HG02571 (cell line): ENCODE data around the gene RRAGD.
A peak's percentile ranks its signal among the peaks of the same experiment; 100 is the strongest.
"Not testable (repeated sequence)": the region's sequence is repeated elsewhere in the genome, so short reads cannot be mapped to it uniquely, and the experiment has no call there.

Source experiments
- ATAC-seq: cut with Tn5 transposase; IDR thresholded peaks from one replicate; pipeline ENCODE4 v1.9.1; 2021; ENCODE audit warnings: mild to moderate bottlenecking, moderate library complexity; ENCODE audit not compliant: unreplicated experiment

The RRAGD gene

DNA sequence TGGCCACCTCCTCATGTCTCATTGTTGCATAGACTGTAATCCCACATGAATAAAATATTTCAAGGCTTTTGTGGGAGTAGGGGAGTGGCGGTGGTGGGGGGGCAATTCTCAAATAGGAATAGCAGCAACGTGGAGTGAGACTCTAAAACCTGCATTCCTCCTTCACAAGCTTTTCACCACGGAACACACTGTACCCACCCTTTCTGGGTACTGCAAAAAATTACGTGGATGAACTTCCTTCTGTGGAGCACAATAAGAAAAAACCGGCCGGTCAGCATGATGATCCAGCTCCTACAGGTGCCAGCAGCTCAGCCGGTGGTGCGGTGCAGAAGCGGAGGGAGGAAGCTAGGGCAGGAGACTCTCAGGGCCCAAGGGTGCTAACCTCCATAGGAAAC, 930 bp upstream of the RRAGD start:
- ATAC-seq, result no peak

DNA sequence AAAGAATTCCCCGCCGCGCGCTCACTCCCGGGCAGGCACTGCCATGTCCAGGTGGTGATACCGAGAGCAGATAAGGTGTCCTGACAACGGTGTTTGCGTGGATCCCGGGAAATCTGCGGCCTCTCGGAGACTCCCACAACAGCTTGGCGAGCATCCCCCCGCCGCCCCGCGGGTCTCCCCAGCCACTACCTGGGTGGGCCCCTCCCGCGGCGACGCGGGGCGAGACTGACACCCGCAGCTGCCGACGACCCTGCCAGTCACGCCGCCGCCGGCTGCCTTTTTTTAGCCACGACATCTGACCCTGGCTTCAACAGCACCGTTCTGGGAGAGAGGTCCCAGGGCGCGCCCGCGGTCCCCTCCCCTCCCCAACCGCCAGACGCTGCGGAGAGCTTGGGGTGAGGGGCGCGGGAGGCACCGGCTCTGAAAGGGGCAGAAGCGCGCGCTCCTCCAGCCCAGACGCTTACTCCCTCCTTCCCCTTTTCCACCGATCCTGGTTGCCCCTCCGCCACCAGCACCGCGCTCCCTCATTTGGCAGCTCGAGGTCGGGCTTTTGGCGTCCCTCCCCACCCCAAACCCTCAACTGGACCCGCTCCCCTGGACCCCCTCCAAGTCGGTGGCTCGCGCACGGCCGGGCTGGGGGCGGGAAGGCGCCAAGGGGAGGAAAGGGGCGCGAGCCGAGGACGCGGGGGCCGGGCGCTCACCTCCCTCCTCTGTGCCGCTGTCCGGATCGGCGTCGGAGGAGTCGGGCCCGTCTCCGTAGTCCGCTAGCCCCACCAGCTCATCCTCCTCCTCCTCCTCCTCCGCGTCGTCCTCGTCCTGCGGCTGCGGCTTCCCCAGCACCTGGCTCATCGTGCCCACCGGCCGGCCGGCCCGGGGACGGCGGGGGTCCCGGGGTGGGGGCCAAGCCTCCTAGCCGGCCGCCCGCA, 665 bp downstream of the RRAGD start:
- peak; percentile 43 for ATAC-seq

DNA sequence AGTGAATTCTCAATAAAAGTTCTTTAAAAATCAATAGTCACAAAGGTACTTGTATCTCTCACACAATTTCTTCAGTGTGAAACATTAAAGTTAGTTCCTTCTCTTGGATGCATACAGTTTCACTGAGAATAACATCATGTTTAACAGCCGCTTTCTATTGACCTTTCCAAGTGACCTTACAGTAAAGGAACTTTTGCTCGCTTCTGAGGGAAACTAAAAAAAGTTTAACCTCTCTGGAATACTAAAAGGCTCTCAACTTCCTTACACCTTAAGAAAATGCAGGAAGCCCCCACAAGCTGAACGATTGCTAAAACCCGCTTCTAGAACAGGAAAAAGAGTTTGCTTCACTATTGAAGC, 1.3 kb downstream of the RRAGD start:
- ATAC-seq, result no peak

DNA sequence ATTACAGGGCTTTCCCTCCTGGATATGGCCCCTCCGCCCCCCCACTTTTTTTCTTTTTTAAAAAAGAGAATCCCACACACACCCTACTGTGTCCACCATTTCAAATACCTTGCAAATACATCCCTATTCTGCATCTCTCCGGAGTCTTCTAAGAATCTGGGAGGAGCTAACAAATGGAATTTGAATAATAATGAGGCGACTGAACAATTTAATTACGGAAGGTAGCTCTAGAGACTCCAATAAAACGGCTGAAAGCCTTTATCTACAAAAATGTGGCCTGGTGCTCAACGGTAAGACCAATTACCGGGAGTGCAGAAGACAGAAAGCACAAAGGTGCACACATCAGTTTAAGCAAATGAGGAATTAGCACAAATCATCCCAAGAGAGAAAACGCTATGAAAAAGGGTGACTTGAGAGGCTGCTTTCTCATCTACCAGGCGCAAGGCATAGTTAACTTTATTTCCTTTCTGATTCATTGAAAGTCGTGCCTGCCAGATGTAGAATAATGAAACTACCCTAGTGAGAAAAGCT, 1.8 kb downstream of the RRAGD start:
- ATAC-seq, result no peak

DNA sequence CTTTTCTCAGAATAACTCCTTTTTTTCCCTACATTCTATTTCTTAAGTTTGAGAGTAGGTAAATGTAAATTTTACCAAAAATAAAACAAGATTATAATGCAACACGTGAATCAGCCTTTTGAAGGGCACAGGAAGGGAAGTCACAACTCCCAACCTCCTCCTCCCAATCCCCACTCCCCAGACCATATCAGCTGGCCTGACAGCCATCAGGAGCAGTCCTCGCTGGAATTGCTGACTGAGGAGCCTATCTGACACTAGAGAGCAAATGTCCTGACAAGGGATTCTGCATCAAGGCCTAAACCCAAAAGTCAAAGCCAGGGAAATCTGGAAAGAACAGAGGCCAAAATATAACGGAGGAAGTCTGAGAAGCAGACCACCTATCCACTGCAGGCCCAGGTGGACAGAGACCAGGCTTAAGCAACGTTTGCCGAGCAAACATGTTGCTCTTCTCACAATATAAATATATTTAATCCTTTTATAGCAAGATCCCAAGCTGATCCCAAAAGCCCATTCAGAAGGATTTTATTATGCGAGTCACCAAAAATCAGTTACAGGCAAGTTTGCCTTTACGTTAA, 2.5 kb downstream of the RRAGD start:
- ATAC-seq, result no peak

DNA sequence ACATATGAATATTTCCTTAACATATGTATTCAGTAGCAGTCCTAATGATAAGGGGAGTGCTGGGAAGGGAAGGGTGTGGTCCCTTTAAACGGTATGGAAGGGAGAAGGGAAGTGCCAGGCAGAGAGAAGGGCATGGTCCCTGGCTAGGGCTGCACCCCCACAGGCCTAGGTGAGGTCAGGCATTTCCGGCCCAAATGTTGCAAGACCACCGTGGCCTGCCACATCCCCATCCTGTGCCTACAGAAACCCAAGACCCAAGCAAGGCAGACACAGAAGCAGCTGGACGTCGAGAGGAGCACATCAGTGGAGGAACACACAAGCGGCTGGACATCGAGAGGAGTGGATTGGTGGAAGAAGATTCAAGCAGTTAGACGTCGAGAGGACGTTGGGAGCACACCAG, 5.9 kb downstream of the RRAGD start:
- no peak for ATAC-seq

DNA sequence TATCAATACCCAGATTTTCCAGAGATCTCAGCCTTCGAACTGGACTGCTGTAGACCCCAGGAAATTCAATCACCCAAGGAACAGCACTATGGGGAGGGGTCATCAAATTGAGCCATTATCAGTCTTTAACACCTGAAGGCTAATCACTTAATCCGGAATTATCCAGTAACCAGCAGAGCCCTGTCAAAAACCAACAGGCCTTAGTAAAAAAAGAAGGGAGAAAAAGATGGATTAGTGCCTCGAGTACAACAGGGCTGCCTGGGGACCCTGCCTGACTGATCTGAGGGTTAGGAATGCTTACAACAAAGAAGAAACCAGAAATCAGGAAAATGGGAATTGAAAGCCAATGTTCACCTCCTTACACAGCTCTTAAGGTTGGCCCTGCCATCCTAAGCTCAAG, 7.6 kb downstream of the RRAGD start:
- ATAC-seq, result no peak

DNA sequence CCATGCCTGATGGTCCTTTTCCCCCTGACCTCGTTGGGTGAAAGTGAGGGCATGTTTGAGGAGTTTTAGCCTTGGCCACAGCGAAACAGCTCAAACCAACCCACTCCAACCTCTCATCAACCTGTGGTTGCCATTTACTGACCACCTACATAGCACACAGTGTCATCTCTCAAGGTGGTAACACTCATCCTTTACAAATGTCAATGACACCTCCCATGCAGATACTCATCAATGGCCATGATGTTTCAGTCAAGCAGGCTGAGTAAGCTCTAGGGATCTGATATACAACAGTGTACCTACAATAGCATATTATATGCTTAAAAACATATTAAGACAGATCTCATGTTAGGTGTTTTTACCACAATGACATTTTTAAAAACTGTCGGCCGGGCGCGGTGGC, 9.3 kb downstream of the RRAGD start:
- no peak for ATAC-seq

DNA sequence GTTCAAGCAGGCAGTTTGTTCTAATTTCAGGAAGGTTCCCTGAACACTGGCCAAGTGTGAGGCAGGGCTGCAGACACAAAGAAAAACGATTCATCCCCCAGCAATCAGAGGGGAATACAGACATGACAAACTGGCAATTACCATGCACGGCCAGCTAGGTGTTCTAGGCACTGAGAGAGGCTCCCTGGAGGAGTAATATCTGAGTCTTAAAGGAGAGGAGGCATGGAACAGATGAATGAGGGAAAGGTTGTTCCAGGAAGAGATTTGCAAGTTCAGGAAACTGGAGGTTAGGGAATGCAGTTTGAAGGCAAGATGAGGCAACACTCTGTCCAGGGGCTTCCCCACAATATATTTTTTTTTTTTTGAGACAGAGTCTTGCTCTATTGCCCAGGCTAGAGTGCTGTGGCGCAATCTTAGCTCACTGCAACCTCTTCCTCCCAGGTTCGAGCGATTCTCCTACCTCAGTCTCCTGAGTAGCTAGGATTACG, 11.1 kb downstream of the RRAGD start:
- ATAC-seq, result no peak

DNA sequence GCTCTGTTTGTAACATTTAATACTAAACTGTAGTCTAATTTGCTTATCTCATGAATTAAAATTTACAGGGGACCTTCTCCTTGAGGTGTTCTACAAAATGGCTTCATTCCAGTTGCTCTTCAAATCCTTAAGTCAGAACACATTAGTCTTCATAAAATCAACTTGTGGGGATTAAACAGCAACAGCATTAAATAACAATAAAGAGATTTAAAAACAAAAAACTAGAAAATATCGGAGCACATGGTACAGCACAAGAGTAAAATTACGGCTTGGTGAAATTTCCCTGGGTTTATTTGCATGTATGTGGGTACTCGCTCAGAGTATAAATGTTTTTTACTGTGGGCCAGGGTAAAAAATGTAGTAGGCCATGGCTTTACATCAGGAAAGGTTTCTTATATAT, 12.0 kb downstream of the RRAGD start:
- ATAC-seq, result no peak

DNA sequence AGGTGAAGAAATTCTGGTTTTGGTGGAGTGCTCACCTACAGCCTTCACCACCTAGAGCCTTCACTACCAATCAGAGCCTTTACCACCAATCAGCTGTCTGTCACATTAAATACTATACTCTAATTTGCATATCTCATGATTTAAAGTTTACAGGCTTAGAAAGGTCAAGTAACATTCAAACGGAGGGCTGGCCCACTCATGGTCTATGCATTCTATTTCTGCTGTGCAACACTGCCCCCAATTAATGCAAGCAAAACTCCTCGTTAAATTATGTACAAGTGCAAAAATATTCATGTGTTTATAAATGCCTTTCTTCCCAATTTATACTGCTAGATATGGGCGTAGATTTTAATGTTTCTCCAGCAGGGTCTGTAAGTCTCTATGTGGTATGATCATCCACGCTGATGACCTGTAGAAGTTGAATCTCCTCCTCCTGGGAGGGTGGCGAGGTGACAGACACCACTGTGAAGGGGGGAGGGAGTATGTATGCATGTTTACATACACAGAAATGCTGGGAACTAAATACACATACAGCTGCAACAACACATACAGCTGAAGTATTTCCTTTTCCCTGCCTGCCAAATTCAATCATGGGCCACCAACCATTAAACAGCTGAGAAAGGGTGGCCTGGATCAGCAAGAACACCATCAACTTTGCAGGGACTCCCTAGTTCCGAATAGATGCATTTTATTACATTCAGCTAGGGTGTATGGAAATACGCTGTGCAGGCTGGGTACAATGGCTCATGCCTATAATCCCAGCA, 13.1 kb downstream of the RRAGD start:
- ATAC-seq, result no peak

DNA sequence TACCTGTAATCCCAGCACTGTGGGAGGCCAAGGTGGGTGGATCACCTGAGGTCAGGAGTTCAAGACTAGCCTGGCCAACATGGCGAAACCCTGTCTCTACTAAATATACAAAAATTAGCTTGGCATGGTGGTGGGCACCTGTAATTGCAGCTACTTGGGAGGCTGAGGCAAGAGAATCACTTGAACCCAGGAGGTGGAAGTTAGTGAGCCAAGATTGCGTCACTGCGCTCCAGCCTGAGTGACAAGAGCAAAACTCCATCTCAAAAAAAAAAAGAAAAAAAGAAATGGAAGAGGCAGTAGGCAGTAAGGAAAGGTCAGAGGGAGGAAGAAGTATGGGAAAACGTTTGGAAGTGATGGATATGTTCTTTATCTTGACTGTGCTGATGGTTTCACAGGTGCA, 14.2 kb downstream of the RRAGD start:
- ATAC-seq, result not testable (repeated sequence)

DNA sequence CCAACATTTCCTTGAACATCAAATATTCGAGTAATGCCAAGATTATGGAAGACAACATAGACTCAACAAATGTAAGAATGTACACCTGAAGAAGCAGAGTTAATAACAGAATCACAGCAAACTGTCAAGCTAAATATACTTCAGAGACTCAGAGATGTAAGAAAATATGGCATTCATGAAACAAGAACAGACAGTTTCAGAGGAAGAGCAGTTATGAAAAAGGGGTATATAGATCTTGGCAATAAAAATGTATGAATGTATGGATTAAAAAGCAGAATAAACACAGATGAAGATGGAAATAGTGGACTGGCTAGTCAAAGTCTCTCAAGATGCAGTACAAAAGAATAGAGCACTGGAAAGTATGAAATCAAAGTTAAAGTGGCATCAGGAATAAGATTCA, 18.4 kb downstream of the RRAGD start:
- ATAC-seq, result no peak

DNA sequence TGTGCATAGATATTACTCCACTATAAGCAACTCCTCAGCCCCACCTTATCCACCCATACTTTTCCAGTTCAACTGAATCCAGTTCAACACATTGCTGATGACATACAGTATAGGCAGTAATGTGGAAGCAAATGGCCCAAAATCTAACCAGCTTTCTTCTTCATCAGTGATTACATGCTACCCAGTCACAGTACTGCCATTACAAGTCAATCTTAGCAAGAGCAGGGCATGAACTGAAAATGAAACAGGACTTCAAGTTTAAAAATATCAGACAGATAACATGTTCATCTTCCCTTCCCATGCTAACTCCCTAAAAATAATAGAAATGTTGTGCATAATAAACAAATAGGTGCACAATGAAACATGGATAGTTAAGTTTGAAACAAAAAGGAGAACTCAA, 19.2 kb downstream of the RRAGD start:
- no peak for ATAC-seq

DNA sequence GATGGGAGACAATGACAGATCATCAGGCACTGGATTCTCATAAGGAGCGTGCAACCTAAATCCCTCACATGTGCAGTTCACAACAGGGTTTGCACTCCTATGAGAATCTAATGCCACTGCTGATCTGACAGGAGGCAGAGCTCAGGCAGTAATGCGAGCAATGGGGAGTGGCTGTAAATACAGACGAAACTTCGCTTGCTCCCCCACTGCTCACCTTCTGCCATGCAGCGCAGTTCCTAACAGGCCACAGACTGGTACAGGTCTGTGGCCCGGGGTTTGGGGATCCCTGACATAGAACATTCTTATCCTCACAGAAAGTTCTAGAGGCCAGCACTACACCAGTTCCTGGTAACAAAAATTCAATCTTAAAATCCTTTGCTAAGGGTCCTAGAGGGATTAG, 23.2 kb downstream of the RRAGD start:
- no peak for ATAC-seq

DNA sequence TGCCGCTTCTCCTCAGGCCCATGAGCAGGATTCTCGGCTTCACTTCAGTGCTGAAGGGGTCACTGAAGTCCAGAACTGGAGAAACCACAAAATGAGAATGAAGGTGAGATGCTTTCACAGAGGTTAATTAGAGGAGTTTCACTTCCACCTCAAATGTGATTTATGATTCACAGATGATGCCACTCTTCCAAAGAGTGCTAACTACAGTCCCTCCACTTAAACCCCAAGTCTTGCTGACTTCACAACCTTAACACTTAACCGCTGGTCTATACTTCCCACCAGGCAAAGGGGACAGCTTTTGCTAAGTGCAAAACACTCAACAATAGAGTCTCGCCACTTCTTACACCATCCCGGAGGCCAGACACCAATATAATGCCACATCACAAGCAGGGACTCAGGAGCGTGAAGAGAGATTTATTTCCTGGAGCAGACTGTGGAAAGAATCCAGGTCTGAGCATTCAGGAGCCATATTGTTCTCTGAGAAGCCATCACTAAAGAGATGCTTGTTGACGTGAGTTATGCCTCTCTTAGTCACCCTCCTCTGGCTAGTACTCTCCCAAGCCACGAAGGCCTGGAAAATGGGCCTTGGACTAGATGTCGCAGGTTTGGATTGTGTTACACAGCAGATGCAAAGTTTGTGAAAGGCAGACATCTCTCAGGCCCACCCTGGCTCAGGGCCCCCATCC, 24.4 kb downstream of the RRAGD start:
- ATAC-seq, result peak; percentile 77

DNA sequence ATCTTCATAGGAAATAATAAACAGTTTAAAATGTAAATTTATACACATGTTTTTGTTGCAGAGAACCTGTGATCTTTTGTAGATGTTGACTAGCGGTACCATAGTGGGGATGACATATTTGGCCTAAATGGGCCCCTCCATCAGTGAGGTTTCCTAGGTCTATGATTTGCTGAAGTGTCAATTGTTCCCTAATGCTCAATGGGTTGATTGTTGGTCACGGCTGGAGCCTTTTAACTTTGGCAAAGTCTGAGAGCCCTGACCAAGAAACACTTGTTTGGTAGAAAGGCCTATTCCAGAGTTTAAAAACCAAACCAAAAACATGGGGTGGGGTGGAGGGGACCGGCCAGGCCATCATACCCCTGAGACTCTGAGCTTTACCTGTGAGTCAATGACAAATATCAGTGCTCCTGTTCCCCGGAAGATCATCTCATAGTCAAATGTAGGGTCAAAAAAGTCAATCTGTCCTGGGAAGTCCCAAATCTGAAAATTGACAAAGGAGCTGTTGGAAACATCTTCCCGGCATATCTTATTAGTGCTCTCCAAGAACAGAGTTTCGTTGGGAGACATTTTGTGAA, 25.1 kb downstream of the RRAGD start:
- peak; percentile 15 for ATAC-seq

DNA sequence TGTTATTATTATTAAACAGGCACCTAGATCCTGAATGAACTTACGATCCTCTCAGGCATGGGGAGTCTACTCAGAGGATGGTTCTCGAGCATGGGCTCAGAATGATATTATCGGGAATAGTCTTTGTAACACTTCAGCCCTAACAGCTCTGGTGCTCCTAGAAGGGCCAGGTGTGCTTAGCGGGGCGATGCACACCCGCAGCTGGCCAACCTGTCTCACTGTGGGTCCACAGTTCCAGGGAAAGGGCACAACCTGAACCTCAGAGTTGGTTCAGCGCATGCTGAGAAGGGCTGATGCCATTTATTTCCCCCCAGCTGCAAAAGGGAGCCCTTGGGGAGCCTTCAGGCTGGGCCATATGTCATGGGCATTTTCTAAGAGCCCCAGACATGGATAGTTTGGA, 26.2 kb downstream of the RRAGD start:
- ATAC-seq, result no peak

DNA sequence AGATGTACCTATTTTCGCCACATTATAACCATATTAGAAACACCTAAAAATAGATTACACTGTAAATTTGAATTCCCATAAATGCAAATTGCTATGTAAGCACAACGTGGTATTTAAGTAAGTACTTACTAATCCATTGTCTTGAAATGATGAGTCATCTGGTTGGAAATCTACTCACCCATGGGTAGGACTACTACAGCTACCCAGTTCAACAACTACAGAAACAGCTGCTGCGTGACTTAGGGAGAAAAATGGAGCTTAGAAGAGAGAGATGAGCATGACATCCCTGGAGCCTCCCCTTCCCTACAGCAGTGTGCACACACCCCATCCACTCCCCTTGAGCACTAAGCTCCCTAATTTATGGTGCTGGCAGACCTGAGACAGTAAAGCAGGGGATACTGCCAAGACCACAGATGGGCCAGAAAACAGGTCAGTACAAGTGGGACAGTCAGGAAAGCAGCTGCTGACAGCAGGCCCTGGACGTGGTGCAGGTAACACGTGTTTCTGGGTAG, 26.9 kb downstream of the RRAGD start:
- peak; percentile 47 for ATAC-seq

DNA sequence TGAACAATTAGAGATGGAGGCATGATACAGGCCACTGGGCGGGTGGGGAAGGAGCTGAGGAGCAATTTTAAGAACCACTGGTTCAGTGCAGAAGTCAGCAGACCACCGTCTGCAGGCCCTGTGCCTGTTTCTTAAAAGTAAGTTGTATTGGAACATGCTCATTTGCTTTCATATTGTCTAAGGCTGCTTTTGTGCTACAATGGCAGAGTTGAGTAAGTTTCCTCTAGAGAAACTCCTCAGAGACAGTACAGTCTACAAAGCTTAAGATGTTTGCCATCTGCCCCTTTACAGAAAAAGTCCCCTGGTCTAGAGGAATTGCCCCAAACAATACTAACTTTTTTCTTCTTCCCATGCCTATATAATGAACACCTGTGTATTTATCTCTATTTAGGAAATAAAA, 31.0 kb downstream of the RRAGD start:
- ATAC-seq, result no peak
